Central memory CD8-positive, alpha-beta T cell (primary cell): ENCODE data around the gene SLC17A9.
A peak's percentile ranks its signal among the peaks of the same experiment; 100 is the strongest.

Experiments used
- ATAC-seq: fragments of 150-1000 bp; cut with Tn5 transposase; replicated peaks from 2 replicates; pipeline ENCODE4 v1.10.0; 2022; ENCODE audit warnings: mild to moderate bottlenecking, moderate FRiP score, moderate number of reproducible peaks; ENCODE audit not compliant: poor library complexity, severe bottlenecking; ENCODE audit errors: extremely low read depth
- DNase-seq, 2 donors: peaks; one replicate each; pipeline ENCODE4 v3.0.0; 2021; ENCODE audit warnings: low spot score in 2 of 2
- H3K27ac Mint-ChIP-seq: one replicate; pipeline ENCODE4 v1.8.0; 2022; ENCODE audit warnings: low read depth, mild to moderate bottlenecking, moderate library complexity, mixed read lengths
- H3K27me3 Mint-ChIP-seq: one replicate; pipeline ENCODE4 v1.8.0; 2022; ENCODE audit warnings: mixed read lengths
- H3K36me3 Mint-ChIP-seq: one replicate; pipeline ENCODE4 v1.8.0; 2022; ENCODE audit warnings: mild to moderate bottlenecking, moderate library complexity, mixed read lengths; ENCODE audit not compliant: insufficient read depth
- H3K4me1 Mint-ChIP-seq: one replicate; pipeline ENCODE4 v1.8.0; 2022; ENCODE audit warnings: mixed read lengths
- H3K4me3 Mint-ChIP-seq: one replicate; pipeline ENCODE4 v1.8.0; 2022; ENCODE audit warnings: mild to moderate bottlenecking, moderate library complexity, mixed read lengths
- H3K9me3 Mint-ChIP-seq: one replicate; pipeline ENCODE4 v1.8.0; 2022; ENCODE audit warnings: mixed read lengths

Gene SLC17A9

GRCh38 chr20:62995481-62995880 lies 43.0 kb downstream of the SLC17A9 start:
- H3K27ac Mint-ChIP-seq: no peak overlapping the region
- no peaks in the 10 kb centered on the region for H3K9me3 Mint-ChIP-seq
- ATAC-seq (no peak), DNase-seq (no peak)
- no peaks in the 10 kb centered on the region for H3K4me1 Mint-ChIP-seq
- H3K4me3 Mint-ChIP-seq: no peak overlapping the region
- no peaks in the 10 kb centered on the region for H3K36me3 Mint-ChIP-seq
- H3K27me3 Mint-ChIP-seq: peaks cover 82% of the 10 kb centered on the region

GRCh38 chr20:62995898-62996595 lies 43.5 kb downstream of the SLC17A9 start:
- ATAC-seq (no peak), DNase-seq (no peak)
- peaks cover 84% of the 10 kb centered on the region for H3K27me3 Mint-ChIP-seq
- no peaks in the 10 kb centered on the region for H3K36me3 Mint-ChIP-seq
- no peak overlapping the region for H3K4me3 Mint-ChIP-seq
- H3K9me3 Mint-ChIP-seq: no peaks in the 10 kb centered on the region
- H3K27ac Mint-ChIP-seq: no peak overlapping the region
- no peaks in the 10 kb centered on the region for H3K4me1 Mint-ChIP-seq

- no peaks in the 10 kb centered on the region for H3K9me3 Mint-ChIP-seq
- H3K27me3 Mint-ChIP-seq: peaks cover 84% of the 10 kb centered on the region
- ATAC-seq (no peak), DNase-seq (no peak)
- no peaks in the 10 kb centered on the region for H3K36me3 Mint-ChIP-seq
- H3K4me1 Mint-ChIP-seq: no peaks in the 10 kb centered on the region
- H3K27ac Mint-ChIP-seq: no peak overlapping the region
- no peak overlapping the region for H3K4me3 Mint-ChIP-seq
These were observed 44.1 kb downstream of the SLC17A9 start for GRCh38 chr20:62996596-62996982.

- Mint-ChIP-seq H3K4me3 (no peak overlapping the region), H3K36me3 (no peaks in the 10 kb centered on the region), H3K27ac (no peak overlapping the region), H3K4me1 (no peaks in the 10 kb centered on the region), H3K27me3 (peaks cover 77% of the 10 kb centered on the region), H3K9me3 (no peaks in the 10 kb centered on the region)
- ATAC-seq (no peak), DNase-seq (no peak)
These were observed 45.0 kb downstream of the SLC17A9 start for GRCh38 chr20:62997417-62998035.

GRCh38 chr20:62998449-62998848 lies 45.9 kb downstream of the SLC17A9 start:
- no peaks in the 10 kb centered on the region for H3K36me3 Mint-ChIP-seq
- no peak overlapping the region for H3K4me3 Mint-ChIP-seq
- DNase-seq: no peak
- H3K9me3 Mint-ChIP-seq: no peaks in the 10 kb centered on the region
- H3K27ac Mint-ChIP-seq: no peak overlapping the region
- H3K4me1 Mint-ChIP-seq: no peaks in the 10 kb centered on the region
- H3K27me3 Mint-ChIP-seq: peaks cover 81% of the 10 kb centered on the region
- no peak for ATAC-seq

- Mint-ChIP-seq H3K4me1 (no peaks in the 10 kb centered on the region), H3K4me3 (no peak overlapping the region), H3K27me3 (peaks cover 86% of the 10 kb centered on the region), H3K27ac (peak overlapping the region; percentile 35), H3K36me3 (no peaks in the 10 kb centered on the region), H3K9me3 (no peaks in the 10 kb centered on the region)
- ATAC-seq (no peak), DNase-seq (no peak)
These were observed 47.1 kb downstream of the SLC17A9 start for GRCh38 chr20:62999580-62999979.

- no peak for ATAC-seq
- Mint-ChIP-seq H3K36me3 (no peaks in the 10 kb centered on the region), H3K27me3 (peaks cover 84% of the 10 kb centered on the region), H3K4me1 (no peaks in the 10 kb centered on the region), H3K4me3 (no peak overlapping the region), H3K9me3 (no peaks in the 10 kb centered on the region), H3K27ac (peak overlapping the region; percentile 35)
- DNase-seq: no peak
These were observed 47.5 kb downstream of the SLC17A9 start for GRCh38 chr20:63000036-63000435.

- H3K4me1 Mint-ChIP-seq: no peaks in the 10 kb centered on the region
- peaks cover 75% of the 10 kb centered on the region for H3K27me3 Mint-ChIP-seq
- H3K4me3 Mint-ChIP-seq: no peak overlapping the region
- H3K36me3 Mint-ChIP-seq: peaks cover 5% of the 10 kb centered on the region
- H3K9me3 Mint-ChIP-seq: no peaks in the 10 kb centered on the region
- ATAC-seq: no peak
- DNase-seq: no peak
- no peak overlapping the region for H3K27ac Mint-ChIP-seq
These were observed 48.4 kb downstream of the SLC17A9 start for GRCh38 chr20:63000958-63001357.

- H3K4me3 Mint-ChIP-seq: no peak overlapping the region
- H3K27me3 Mint-ChIP-seq: peaks cover 64% of the 10 kb centered on the region
- H3K4me1 Mint-ChIP-seq: no peaks in the 10 kb centered on the region
These were observed 50.0 kb downstream of the SLC17A9 start for GRCh38 chr20:63002511-63002910.

GRCh38 chr20:63003546-63003945 lies 51.0 kb downstream of the SLC17A9 start:
- DNase-seq (no peak), ATAC-seq (no peak)
- Mint-ChIP-seq H3K27me3 (peaks cover 64% of the 10 kb centered on the region), H3K36me3 (peaks cover 15% of the 10 kb centered on the region), H3K4me3 (no peak overlapping the region), H3K4me1 (peaks cover 9% of the 10 kb centered on the region), H3K9me3 (no peaks in the 10 kb centered on the region), H3K27ac (no peak overlapping the region)

More at GRCh38 chr20:63002511-63002910, 50.0 kb downstream of the SLC17A9 start:
- ATAC-seq (no peak), DNase-seq (no peak)
- Mint-ChIP-seq H3K36me3 (peaks cover 11% of the 10 kb centered on the region), H3K9me3 (no peaks in the 10 kb centered on the region), H3K27ac (no peak overlapping the region)

- DNase-seq (no peak), ATAC-seq (no peak)
- Mint-ChIP-seq H3K27me3 (peaks cover 63% of the 10 kb centered on the region), H3K36me3 (peaks cover 15% of the 10 kb centered on the region), H3K4me1 (peaks cover 17% of the 10 kb centered on the region), H3K9me3 (no peaks in the 10 kb centered on the region), H3K4me3 (peak overlapping the region; percentile 41), H3K27ac (no peak overlapping the region)
These were observed 52.3 kb downstream of the SLC17A9 start for GRCh38 chr20:63004607-63005364.

- peak overlapping the region; percentile 25 for H3K4me3 Mint-ChIP-seq
- H3K36me3 Mint-ChIP-seq: peaks cover 19% of the 10 kb centered on the region
- no peak for DNase-seq
- H3K4me1 Mint-ChIP-seq: peaks cover 23% of the 10 kb centered on the region
- ATAC-seq: no peak
- no peaks in the 10 kb centered on the region for H3K9me3 Mint-ChIP-seq
- peaks cover 56% of the 10 kb centered on the region for H3K27me3 Mint-ChIP-seq
- H3K27ac Mint-ChIP-seq: peak overlapping the region; percentile 13
These were observed 52.9 kb downstream of the SLC17A9 start for GRCh38 chr20:63005365-63005861.
